DMS153 treated with DMSO at 0.1 percent for 48 hours (cell line): Measurements from ENCODE around the gene SLC1A7.

Experiments
- DNase-seq: peaks from one replicate; lab custom pipeline; 2025; ENCODE audit not compliant: unreplicated experiment; lab: John Stamatoyannopoulos, UW

The SLC1A7 gene

DNA sequence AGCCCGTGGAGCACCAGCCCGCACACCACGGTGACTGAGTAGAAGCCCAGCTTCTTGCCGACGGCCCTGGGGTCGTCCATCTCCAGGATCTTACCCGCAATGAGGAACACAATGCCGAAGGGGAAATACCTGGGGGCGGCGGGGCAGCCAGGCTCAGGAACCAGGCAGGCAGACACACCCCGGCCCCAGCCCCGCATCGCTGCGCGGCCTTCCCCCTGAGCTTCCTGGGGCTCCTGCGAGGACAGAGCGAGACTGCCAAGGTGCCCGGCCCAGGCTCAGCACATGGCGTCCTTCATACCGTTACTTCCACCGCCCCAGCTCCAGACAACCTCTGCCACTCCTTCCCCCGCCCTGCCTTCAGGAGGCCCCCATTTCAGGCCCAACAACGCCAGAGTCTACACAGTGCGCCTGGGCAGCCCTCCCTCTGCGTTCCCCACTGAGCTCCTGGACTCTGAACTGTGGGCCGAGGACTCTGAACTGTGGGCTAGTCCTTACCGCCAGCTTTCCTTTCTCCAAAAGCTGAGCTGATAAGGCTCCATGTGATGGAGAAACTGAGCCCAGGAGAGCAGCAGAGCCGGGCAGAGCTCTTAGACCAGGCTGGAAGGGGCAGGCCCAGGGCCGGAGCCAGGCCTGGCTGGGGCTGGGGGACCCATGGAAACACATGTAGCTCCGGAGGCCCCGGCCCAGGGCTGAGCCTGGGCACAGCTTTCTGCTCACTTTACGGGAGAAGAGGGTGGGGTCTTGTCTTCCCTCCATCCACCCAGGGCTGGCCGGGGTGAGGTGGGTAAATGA lies 49.6 kb downstream of the SLC1A7 start:
- no peak for DNase-seq

GRCh38 chr1:53091841-53092645 lies 50.4 kb downstream of the SLC1A7 start:
- DNase-seq: no peak

DNA sequence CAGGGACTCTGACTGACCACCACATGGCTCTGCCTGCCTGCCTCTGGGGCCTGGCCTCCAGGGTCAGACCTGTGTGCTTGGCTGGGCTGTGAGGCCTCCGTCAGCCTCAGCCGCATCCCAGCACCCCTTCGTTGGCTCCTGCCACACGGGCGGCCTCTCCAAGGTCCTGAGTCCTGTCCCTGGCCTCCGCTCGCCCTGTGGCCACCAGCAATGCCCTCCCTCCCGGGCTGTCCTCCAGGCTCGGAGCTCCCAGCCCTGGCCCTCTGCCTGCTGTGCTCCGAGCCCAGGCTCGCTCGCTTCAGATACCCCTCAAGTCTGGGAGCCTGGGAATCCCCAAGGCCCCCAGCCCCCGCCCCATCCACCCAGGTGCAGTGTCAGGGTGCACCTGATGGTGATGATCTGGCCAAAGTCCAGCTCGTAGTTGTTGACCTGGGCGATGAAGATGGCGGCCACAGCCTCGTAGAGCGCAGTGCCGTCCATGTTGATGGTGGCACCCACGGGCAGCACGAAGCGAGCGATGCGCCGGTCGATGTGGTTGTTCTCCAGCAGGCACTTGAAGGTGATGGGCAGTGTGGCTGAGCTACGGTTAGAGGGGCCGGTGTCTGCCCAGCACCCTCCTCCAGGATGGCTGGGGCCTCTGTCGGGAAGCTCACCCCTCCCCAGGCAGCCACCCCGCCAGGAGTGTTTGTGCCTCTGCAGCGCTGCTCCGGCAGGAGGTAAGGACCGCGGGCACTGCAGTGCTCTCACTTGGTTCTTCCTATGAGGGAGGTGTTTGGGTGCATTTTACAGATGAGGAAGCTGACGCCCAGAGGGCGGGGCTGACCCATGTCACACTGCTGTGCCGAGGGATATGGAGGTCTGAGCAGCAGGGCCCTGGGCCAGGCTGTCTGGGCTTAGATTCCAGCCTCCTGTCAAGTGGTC lies 52.0 kb downstream of the SLC1A7 start:
- no peak for DNase-seq

DNA sequence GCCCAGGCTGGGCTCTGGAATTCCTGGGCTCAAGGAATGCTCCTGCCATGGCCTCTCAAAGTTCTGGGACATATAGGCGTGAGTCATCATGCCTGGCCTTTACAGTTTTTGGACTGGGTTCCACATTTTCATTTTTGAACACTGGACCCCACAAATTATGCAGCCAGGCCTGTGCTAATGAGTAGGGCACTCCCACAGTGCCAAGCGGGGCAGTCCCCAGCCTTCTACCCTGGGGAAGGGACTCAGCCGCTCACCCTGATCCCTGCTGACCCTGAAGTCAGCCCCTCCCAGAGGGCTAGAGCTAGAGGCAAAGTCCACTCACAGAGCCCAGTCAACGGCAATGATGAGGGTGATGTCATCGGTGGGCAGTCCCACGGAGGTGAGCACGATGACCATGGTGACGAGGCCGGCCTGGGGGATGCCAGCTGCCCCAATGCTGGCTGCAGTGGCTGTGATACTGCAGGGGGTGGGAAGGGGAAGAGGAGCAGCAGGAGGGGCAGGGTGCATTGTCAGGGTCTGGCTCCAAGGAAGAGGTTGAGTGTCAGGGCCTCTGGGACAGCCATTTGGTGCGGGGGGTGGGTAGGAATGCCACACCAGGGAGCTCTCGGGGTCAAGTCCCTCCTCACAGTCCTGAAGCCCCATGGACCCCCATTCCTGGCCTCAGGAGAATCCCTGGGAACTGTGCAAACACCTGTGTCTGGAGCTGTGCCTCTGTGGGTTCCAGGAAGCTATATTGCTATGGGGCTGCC lies 52.8 kb downstream of the SLC1A7 start:
- no peak for DNase-seq

DNA sequence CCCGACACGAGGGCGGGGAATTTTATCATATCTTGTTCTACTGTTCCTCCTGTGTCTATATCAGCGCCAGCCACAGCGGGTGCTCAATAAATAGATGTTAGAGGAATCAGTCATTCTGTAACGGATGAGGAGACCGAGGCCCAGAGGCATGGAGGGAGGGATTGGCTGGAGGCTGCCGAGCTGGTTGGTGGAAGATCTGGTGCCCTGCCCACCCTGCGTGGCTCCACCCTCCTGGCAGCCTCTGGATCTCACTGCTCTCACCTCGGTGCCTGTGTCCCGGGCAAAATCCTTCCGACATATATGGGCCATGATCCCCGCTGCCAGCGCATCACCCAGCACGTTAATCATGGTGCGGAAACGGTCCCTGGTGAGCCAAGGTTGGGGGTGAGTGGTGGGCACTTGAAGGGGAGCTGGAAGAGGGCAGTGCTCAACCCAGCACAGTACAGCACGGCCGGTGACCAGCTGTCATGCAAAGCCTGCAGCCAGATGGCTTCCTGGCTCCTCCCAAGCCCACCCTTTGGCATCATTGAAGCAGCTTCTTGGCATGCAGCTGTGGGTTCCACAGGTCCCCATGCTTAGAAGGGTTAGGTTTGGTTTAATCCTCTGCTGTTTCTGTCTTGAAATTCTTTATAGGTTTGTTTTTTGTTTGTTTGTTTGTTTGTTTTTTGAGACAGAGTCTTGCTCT lies 53.7 kb downstream of the SLC1A7 start:
- DNase-seq: no peak

DNA sequence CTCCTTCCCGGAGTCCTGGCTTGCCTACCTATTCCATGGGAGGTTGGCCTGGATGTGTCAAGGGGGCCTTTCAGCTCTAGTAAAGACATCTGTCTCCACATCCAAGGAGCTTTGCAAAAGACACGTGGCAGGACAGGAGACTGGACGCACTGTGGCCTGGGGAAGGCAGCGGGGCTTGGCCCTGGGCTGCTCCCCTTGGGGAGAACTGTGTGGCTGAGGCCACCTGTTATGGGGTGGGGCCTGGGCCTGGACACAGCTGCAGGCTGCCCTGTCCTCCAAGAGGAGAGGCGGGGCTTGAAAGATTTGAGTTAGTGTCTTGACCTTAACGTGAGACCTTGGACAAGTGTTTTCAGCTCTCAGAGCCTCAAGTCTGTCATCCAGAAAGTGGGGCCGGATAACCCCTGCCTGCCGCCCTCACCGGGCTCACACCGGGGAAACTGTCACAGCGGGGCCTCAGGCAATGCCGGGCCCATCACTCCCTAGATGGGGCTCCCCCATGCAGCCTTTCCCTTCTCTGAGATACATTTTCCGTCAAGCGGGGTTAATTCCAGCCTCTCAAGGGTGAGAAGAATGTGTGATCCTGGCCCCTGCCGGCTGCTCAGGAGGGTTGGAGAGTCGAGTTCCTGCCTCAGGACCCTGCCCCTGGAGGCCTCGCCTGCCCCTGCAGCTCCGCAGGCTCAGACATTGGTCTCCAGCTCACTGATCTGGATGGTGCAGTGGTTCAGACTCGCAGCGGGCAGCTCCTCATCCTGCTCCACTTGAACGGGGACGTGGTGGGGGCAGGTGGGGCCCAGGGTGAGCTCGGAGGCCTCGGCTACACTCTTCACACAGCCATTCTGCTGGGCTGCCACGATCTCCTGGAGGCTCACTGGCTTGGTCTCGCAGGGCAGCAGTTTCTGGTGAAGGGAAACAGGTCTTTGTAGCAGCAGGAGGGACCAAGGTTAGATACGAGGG lies 54.8 kb downstream of the SLC1A7 start:
- DNase-seq: no peak

DNA sequence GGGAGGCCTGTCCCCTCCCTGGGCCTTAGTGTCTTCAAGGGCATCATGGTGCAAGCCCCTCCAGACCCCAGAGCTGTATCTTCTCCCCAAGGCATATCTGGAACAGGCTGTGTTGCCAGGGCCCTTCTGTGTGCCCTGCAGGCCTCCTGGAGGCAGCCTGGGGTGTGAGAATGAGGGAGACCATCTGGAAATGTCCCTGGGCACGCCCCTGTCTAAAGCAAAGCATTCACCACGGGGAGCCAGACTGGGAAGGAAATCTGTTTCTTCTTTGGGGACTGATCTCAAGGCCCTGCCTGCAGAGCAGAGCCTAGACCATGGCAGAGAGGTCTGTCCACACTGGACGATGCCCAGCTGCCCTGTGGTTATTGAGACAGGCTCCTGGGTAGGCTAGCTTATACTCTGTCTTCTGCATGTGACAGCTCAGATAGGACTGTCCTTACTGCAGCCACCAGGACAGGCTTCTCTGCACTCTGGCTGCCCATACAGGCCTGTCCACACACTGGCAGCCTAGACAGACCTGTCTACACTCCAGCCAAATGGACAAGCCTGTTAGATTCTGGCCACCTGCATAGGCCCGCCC lies 55.9 kb downstream of the SLC1A7 start:
- no peak for DNase-seq

GRCh38 chr1:53085405-53085804 lies 57.0 kb downstream of the SLC1A7 start:
- no peak for DNase-seq

GRCh38 chr1:53084589-53084971 lies 57.9 kb downstream of the SLC1A7 start:
- DNase-seq: no peak

GRCh38 chr1:53083636-53084588 lies 58.5 kb downstream of the SLC1A7 start:
- DNase-seq: no peak

- DNase-seq: no peak
Measured at GRCh38 chr1:53082826-53083455, 59.5 kb downstream of the SLC1A7 start.

- DNase-seq: no peak
Measured at GRCh38 chr1:53081384-53082066, 60.9 kb downstream of the SLC1A7 start.

DNA sequence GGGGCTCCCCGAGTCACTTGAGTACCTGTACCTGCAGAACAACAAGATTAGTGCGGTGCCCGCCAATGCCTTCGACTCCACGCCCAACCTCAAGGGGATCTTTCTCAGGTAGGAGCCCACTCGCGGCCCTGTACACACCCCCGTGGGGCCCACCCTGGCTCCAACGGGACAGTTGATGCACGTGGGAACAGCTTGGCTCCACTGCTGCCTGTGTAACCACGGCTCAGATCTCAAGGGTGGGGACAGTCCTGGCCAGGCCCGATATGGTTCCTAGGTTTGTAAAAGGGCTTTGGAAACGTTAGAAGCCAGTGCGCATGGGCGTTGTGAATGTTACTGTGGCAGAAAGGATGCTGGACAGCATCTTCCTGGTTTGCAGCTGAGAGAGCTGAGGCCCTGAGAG lies 61.7 kb downstream of the SLC1A7 start:
- no peak for DNase-seq

GRCh38 chr1:53080041-53080440 lies 62.4 kb downstream of the SLC1A7 start:
- DNase-seq: no peak

DNA sequence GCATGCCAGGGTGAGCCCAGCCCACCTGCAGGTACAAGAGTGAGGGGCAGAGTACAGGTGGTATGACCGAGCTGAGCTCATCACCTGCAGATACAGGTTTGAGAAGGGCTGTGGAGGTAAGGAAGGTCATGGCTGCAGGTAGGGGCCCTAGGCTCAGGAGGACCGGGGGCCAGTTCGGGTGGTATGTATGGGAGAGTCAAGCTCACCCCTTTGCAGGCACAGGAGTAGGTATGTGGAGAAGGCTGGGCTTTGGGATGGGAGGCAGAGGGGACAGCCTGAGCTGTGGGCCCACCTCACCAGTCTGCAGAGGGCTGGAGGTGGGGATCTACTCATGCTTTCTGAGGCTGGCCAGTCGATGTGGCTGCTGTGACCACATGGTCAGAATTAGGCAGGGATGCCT lies 63.2 kb downstream of the SLC1A7 start:
- no peak for DNase-seq

GRCh38 chr1:53078333-53079101 lies 63.9 kb downstream of the SLC1A7 start:
- no peak for DNase-seq
